SK-N-SH treated with all-trans-retinoic acid at 6 μM for 48 hours (cell line): ENCODE results near the gene RDH5.

Source experiments
- BACH2 ChIP-seq: fragments of 250-450 bp; sonication (Bioruptor Pico); IDR thresholded peaks from 2 replicates; pipeline ENCODE4 v1.9.0; 2021; ENCODE audit warnings: mild to moderate bottlenecking, borderline replicate concordance
- GLIS3 ChIP-seq: fragments of 250-450 bp; sonication (Bioruptor Pico); IDR thresholded peaks from 2 replicates; pipeline ENCODE4 v1.5.0; 2020; ENCODE audit warnings: mild to moderate bottlenecking, moderate library complexity
- PATZ1 ChIP-seq: fragments of 250-450 bp; sonication (Bioruptor Pico); IDR thresholded peaks from 2 replicates; pipeline ENCODE4 v1.8.0; 2020; ENCODE audit warnings: mild to moderate bottlenecking, moderate library complexity, borderline replicate concordance
- RARB ChIP-seq: fragments of 250-450 bp; sonication (Bioruptor Pico); IDR thresholded peaks from 2 replicates; pipeline ENCODE4 v1.8.0; 2021; ENCODE audit warnings: mild to moderate bottlenecking, moderate library complexity
- SNAI2 ChIP-seq: fragments of 250-450 bp; sonication (Bioruptor Pico); IDR thresholded peaks from 2 replicates; pipeline ENCODE4 v1.5.0; 2020; ENCODE audit warnings: mild to moderate bottlenecking, moderate library complexity
- TOX ChIP-seq: fragments of 250-450 bp; sonication (Bioruptor Pico); IDR thresholded peaks from 2 replicates; pipeline ENCODE4 v1.8.0; 2021; ENCODE audit warnings: mild to moderate bottlenecking, moderate library complexity, borderline replicate concordance
- ZC3H10 ChIP-seq: fragments of 250-450 bp; sonication (Bioruptor Pico); IDR thresholded peaks from 2 replicates; pipeline ENCODE4 v1.5.1; 2021; ENCODE audit warnings: mild to moderate bottlenecking, moderate library complexity
- ZFP3 ChIP-seq: fragments of 250-450 bp; sonication (Bioruptor Pico); IDR thresholded peaks from 2 replicates; pipeline ENCODE4 v1.5.0; 2020; ENCODE audit warnings: mild to moderate bottlenecking, moderate library complexity
- ZFP30 ChIP-seq: fragments of 450-650 bp; formaldehyde crosslinking; IDR thresholded peaks from 2 replicates; pipeline ENCODE4 v1.5.0; 2022; ENCODE audit warnings: mild to moderate bottlenecking, moderate library complexity
- ZNF8 ChIP-seq: fragments of 450-650 bp; formaldehyde crosslinking; IDR thresholded peaks from 2 replicates; pipeline ENCODE4 v1.5.0; 2020; ENCODE audit warnings: mild to moderate bottlenecking, moderate library complexity
- TF ChIP-seq, protein P1 (sequence below): fragments of 250-450 bp; sonication (Bioruptor Pico); IDR thresholded peaks from 2 replicates; pipeline ENCODE4 v1.5.0; 2020; ENCODE audit warnings: mild to moderate bottlenecking, moderate library complexity
- TF ChIP-seq, protein P2 (sequence below): fragments of 250-450 bp; sonication (Bioruptor Pico); IDR thresholded peaks from 2 replicates; pipeline ENCODE4 v1.5.1; 2020; ENCODE audit warnings: low read depth, mild to moderate bottlenecking, moderate library complexity

DNA sequence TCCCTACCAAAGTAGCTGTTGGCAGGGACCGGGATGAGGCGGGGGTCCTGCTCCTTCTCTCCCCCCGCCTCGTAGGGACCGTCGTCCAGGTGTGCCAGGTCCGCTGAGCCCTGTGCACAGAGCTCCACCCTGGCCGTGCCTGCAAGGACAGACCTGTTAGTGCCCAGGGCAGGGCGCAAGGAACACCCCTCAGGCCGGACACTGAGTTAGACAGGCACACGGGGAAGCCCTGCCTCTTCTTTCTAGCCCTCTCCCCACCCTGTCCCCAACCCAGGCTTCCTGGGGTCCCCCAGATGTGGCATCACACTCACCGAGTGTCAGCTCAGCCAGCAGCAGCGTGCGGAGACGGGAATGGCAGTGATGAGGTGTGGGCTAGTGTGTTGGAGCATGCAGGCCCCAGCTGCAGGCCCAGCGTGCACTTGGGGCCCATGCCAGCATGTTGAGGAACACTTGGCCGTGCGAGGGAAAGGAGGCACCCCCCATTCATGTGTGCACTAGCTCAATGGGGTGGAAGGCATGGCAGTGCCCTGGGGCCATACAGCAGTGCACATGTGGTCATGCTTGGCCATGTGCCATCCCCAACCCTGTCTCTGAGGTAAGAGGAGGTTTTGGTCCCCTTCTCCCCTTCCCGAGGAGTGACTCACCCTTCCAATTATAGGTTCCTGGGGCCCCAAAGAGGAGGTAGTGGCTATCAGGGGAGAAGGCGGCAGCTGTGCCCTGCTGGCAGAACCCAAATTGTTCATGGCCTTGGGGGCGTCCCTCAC lies 19.8 kb upstream of the RDH5 start:
- no peak for TF ChIP-seq SNAI2 (CRISPR knock-in tag)
- no peak for TF ChIP-seq PATZ1 (CRISPR knock-in tag)
- TF ChIP-seq, protein P1, sequence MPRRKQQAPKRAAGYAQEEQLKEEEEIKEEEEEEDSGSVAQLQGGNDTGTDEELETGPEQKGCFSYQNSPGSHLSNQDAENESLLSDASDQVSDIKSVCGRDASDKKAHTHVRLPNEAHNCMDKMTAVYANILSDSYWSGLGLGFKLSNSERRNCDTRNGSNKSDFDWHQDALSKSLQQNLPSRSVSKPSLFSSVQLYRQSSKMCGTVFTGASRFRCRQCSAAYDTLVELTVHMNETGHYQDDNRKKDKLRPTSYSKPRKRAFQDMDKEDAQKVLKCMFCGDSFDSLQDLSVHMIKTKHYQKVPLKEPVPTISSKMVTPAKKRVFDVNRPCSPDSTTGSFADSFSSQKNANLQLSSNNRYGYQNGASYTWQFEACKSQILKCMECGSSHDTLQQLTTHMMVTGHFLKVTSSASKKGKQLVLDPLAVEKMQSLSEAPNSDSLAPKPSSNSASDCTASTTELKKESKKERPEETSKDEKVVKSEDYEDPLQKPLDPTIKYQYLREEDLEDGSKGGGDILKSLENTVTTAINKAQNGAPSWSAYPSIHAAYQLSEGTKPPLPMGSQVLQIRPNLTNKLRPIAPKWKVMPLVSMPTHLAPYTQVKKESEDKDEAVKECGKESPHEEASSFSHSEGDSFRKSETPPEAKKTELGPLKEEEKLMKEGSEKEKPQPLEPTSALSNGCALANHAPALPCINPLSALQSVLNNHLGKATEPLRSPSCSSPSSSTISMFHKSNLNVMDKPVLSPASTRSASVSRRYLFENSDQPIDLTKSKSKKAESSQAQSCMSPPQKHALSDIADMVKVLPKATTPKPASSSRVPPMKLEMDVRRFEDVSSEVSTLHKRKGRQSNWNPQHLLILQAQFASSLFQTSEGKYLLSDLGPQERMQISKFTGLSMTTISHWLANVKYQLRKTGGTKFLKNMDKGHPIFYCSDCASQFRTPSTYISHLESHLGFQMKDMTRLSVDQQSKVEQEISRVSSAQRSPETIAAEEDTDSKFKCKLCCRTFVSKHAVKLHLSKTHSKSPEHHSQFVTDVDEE (CRISPR knock-in tag), result no peak
- TF ChIP-seq ZNF8, result no peak
- no peak for TF ChIP-seq BACH2 (CRISPR knock-in tag)
- TF ChIP-seq GLIS3 (CRISPR knock-in tag), result no peak
- TF ChIP-seq ZC3H10 (CRISPR knock-in tag), result no peak
- TF ChIP-seq ZFP3 (CRISPR knock-in tag), result no peak
- no peak for TF ChIP-seq ZFP30
- TF ChIP-seq RARB (CRISPR knock-in tag), result no peak
- no peak for TF ChIP-seq TOX
- TF ChIP-seq, protein P2, sequence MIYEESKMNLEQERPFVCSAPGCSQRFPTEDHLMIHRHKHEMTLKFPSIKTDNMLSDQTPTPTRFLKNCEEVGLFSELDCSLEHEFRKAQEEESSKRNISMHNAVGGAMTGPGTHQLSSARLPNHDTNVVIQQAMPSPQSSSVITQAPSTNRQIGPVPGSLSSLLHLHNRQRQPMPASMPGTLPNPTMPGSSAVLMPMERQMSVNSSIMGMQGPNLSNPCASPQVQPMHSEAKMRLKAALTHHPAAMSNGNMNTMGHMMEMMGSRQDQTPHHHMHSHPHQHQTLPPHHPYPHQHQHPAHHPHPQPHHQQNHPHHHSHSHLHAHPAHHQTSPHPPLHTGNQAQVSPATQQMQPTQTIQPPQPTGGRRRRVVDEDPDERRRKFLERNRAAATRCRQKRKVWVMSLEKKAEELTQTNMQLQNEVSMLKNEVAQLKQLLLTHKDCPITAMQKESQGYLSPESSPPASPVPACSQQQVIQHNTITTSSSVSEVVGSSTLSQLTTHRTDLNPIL (CRISPR knock-in tag), result no peak
